WTC11 (cell line): ENCODE measurements around the gene EHD4. TPM values are rescaled to one million over a fixed set of nuclear protein-coding genes. Genes with fewer than 3 reads are reported as not detected.

Source experiments
- ATAC-seq: fragments of 200-7000 bp; cut with Tn5 transposase; 2 replicates; pipeline ENCODE4 v1.10.0; 2021; ENCODE audit warnings: mild to moderate bottlenecking, moderate library complexity
- CTCF ChIA-PET: fragments of 300-600 bp; sonication (Branson Sonifier 250); formaldehyde crosslinking; loops from one replicate; lab custom pipeline; 2021; ENCODE audit warnings: antibody characterized with exemption; lab: Charles Lee
- POLR2A ChIA-PET: fragments of 350-600 bp; sonication (Branson Sonifier 250); formaldehyde crosslinking; loops from one replicate; lab custom pipeline; 2021; ENCODE audit warnings: antibody characterized with exemption; lab: Charles Lee
- DNase-seq: peaks from one replicate; pipeline ENCODE4 v3.0.0; 2021; ENCODE audit warnings: low spot score
- H3K27ac Mint-ChIP-seq: 2 replicates; pipeline ENCODE4 v1.8.0; 2021; ENCODE audit warnings: mixed read lengths
- H3K27me3 Mint-ChIP-seq: 2 replicates; pipeline ENCODE4 v1.8.0; 2021; ENCODE audit warnings: low read depth, mild to moderate bottlenecking, moderate library complexity, mixed read lengths
- H3K36me3 Mint-ChIP-seq: 2 replicates; pipeline ENCODE4 v1.8.0; 2021; ENCODE audit warnings: mixed read lengths
- H3K4me1 Mint-ChIP-seq: 2 replicates; pipeline ENCODE4 v1.8.0; 2022; ENCODE audit warnings: mixed read lengths
- H3K4me3 Mint-ChIP-seq: 2 replicates; pipeline ENCODE4 v1.8.0; 2021; ENCODE audit warnings: mild to moderate bottlenecking, moderate library complexity, mixed read lengths
- H3K9me3 Mint-ChIP-seq: 2 replicates; pipeline ENCODE4 v1.8.0; 2021; ENCODE audit warnings: mixed read lengths
- AFF4 ChIP-seq: sonication (generic); formaldehyde crosslinking; IDR thresholded peaks from 2 replicates; pipeline ENCODE4 v1.8.1; 2023; ENCODE audit warnings: mild to moderate bottlenecking, missing genetic modification reagents, borderline replicate concordance
- ARID4B ChIP-seq: sonication (generic); formaldehyde crosslinking; IDR thresholded peaks from 2 replicates; pipeline ENCODE4 v1.8.0; 2023; ENCODE audit warnings: missing genetic modification reagents, mild to moderate bottlenecking, borderline replicate concordance
- ATF3 ChIP-seq: sonication (generic); formaldehyde crosslinking; conservative IDR thresholded peaks from 2 replicates; pipeline ENCODE4 v1.8.1; 2022; ENCODE audit warnings: mild to moderate bottlenecking, missing genetic modification reagents
- CREB1 ChIP-seq: sonication (generic); formaldehyde crosslinking; IDR thresholded peaks from 2 replicates; pipeline ENCODE4 v1.8.0; 2023; ENCODE audit warnings: mild to moderate bottlenecking, missing genetic modification reagents
- EMX1 ChIP-seq: fragments of 250-450 bp; sonication (Bioruptor Pico); IDR thresholded peaks from 2 replicates; pipeline ENCODE4 v1.8.0; 2021; ENCODE audit warnings: mild to moderate bottlenecking
- ETV6 ChIP-seq: sonication (generic); formaldehyde crosslinking; IDR thresholded peaks from 2 replicates; pipeline ENCODE4 v1.8.1; 2022; ENCODE audit warnings: mild to moderate bottlenecking, missing genetic modification reagents
- FOXP1 ChIP-seq: sonication (generic); formaldehyde crosslinking; IDR thresholded peaks from 2 replicates; pipeline ENCODE4 v1.8.0; 2022; ENCODE audit warnings: missing genetic modification reagents, mild to moderate bottlenecking, moderate library complexity, borderline replicate concordance
- GABPB1 ChIP-seq: sonication (generic); formaldehyde crosslinking; IDR thresholded peaks from 2 replicates; pipeline ENCODE4 v1.8.1; 2023; ENCODE audit warnings: mild to moderate bottlenecking, missing genetic modification reagents
- GRHL2 ChIP-seq: fragments of 250-450 bp; sonication (Bioruptor Pico); IDR thresholded peaks from 2 replicates; pipeline ENCODE4 v1.8.0; 2022; ENCODE audit warnings: mild to moderate bottlenecking, moderate library complexity; ENCODE audit not compliant: insufficient replicate concordance, severe bottlenecking
- GTF2I ChIP-seq: fragments of 250-450 bp; sonication (Bioruptor Pico); conservative IDR thresholded peaks from 2 replicates; pipeline ENCODE4 v1.4.0; 2021; ENCODE audit warnings: mild to moderate bottlenecking
- KAT7 ChIP-seq: sonication (generic); formaldehyde crosslinking; IDR thresholded peaks from 2 replicates; pipeline ENCODE4 v1.8.1; 2023; ENCODE audit warnings: missing genetic modification reagents, mild to moderate bottlenecking, borderline replicate concordance
- MYBL2 ChIP-seq: sonication (generic); formaldehyde crosslinking; IDR thresholded peaks from 2 replicates; pipeline ENCODE4 v1.8.1; 2023; ENCODE audit warnings: mild to moderate bottlenecking, moderate library complexity, missing genetic modification reagents
- NR1H2 ChIP-seq: sonication (generic); formaldehyde crosslinking; IDR thresholded peaks from 2 replicates; pipeline ENCODE4 v1.9.0; 2021; ENCODE audit warnings: mild to moderate bottlenecking, moderate library complexity, missing genetic modification reagents
- PRDM15 ChIP-seq: sonication (generic); formaldehyde crosslinking; IDR thresholded peaks from 2 replicates; pipeline ENCODE4 v1.8.0; 2022; ENCODE audit warnings: missing genetic modification reagents
- TP53 ChIP-seq: sonication (generic); formaldehyde crosslinking; IDR thresholded peaks from 2 replicates; pipeline ENCODE4 v1.8.1; 2023; ENCODE audit warnings: mild to moderate bottlenecking, missing genetic modification reagents
- ZNF138 ChIP-seq: sonication (generic); formaldehyde crosslinking; conservative IDR thresholded peaks from 2 replicates; pipeline ENCODE4 v1.8.1; 2022; ENCODE audit warnings: mild to moderate bottlenecking, moderate library complexity, missing genetic modification reagents
- ZNF671 ChIP-seq: fragments of 250-450 bp; sonication (Bioruptor Pico); IDR thresholded peaks from 2 replicates; pipeline ENCODE4 v1.8.0; 2021; ENCODE audit warnings: mild to moderate bottlenecking
- total RNA-seq: library from RNA; stranded (reverse); gene quantifications from 3 replicates; pipeline ENCODE4 v1.2.3, GENCODE V29; 2021

EHD4 gene
- total RNA-seq, 1 experiment from 2014 or later = 23.9 TPM

- no peak for TF ChIP-seq ARID4B (CRISPR knock-in tag)
- TF ChIP-seq AFF4 = no peak
- TF ChIP-seq NR1H2 (CRISPR knock-in tag) = no peak
- no peak for TF ChIP-seq EMX1 (CRISPR knock-in tag)
- no peak for TF ChIP-seq GTF2I (CRISPR knock-in tag)
These were observed 77.4 kb downstream of the EHD4 start (continued) for GRCh38 chr15:41894791-41895463.

- POLR2A ChIA-PET = interaction anchor here (0.6 kb wide), 1 partner anchor 28 kb away, joined by 3 read pairs; no protein-coding TSS in a partner anchor
- CTCF ChIA-PET = interaction anchor here (0.5 to 2.0 kb wide), 4 partner anchors 10 to 122 kb away, joined by 3 to 11 read pairs (median 7); partner anchors contain the start of gene MAPKBP1
- Mint-ChIP-seq H3K36me3 (peaks cover 10% of the 10 kb centered on the region), H3K27me3 (no peaks in the 10 kb centered on the region), H3K4me3 (no peak overlapping the region), H3K9me3 (0 out of 2 replicates have a peak, but pooled peaks cover 4% of the 10 kb centered on the region), H3K4me1 (no peaks in the 10 kb centered on the region), H3K27ac (no peak overlapping the region)
- DNase-seq = no peak
- TF ChIP-seq NR1H2 (CRISPR knock-in tag) = no peak
- TF ChIP-seq MYBL2 (CRISPR knock-in tag) = no peak
- no peak for TF ChIP-seq ETV6 (CRISPR knock-in tag)
- no peak for TF ChIP-seq ZNF138
- TF ChIP-seq GTF2I (CRISPR knock-in tag) = no peak
- no peak for TF ChIP-seq KAT7 (CRISPR knock-in tag)
- TF ChIP-seq ZNF671 (CRISPR knock-in tag) = no peak
- TF ChIP-seq GABPB1 (CRISPR knock-in tag) = no peak
- no peak for TF ChIP-seq CREB1
- no peak for TF ChIP-seq GRHL2 (CRISPR knock-in tag)
- TF ChIP-seq ATF3 (CRISPR knock-in tag) = no peak
- TF ChIP-seq TP53 (CRISPR knock-in tag) = no peak
- no peak for TF ChIP-seq PRDM15 (CRISPR knock-in tag)
- no peak for TF ChIP-seq FOXP1
- ATAC-seq = peak; percentile 4; the same call in 1 of the 2 replicates
These were observed 78.0 kb downstream of the EHD4 start for GRCh38 chr15:41894251-41894790.
